HEK293T (cell line): Measurements from ENCODE around the gene ING3.

Experiments used
- ELF4 ChIP-seq: fragments of 450-650 bp; IDR thresholded peaks from 2 replicates; pipeline ENCODE4 v1.6.1; 2017; ENCODE audit warnings: antibody characterized with exemption
- HDGF ChIP-seq: fragments of 450-650 bp; IDR thresholded peaks from 2 replicates; pipeline ENCODE4 v1.6.1; 2017; ENCODE audit warnings: antibody characterized with exemption, borderline replicate concordance
- LEF1 ChIP-seq: fragments of 450-650 bp; IDR thresholded peaks from 2 replicates; pipeline ENCODE4 v1.6.1; 2017; ENCODE audit warnings: mild to moderate bottlenecking, borderline replicate concordance
- TARDBP ChIP-seq: fragments of 450-650 bp; IDR thresholded peaks from 2 replicates; pipeline ENCODE4 v1.6.1; 2016
- TF ChIP-seq, protein P1 (sequence below): fragments of 450-650 bp; IDR thresholded peaks from 2 replicates; pipeline ENCODE4 v1.6.1; 2016

DNA sequence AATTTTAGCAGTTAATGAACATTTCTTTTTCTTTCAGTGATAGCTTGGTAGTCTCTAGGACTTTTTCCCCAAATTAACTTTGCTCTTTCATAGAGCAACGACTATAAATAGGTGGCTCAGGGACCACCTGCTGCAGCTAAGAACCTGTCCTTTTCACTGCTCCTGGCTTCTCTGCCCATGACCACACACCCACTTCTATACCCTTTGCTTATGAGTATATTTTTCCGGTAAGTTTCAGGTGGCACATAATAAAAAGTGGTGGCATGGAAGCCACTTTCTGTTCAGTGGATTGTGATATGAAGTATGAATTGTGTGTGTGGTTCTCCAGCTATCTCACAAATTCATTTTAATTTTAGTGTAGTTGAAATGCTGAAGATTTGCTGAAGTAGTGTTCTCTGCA lies 1.2 kb downstream of the ING3 start:
- TF ChIP-seq, protein P1, sequence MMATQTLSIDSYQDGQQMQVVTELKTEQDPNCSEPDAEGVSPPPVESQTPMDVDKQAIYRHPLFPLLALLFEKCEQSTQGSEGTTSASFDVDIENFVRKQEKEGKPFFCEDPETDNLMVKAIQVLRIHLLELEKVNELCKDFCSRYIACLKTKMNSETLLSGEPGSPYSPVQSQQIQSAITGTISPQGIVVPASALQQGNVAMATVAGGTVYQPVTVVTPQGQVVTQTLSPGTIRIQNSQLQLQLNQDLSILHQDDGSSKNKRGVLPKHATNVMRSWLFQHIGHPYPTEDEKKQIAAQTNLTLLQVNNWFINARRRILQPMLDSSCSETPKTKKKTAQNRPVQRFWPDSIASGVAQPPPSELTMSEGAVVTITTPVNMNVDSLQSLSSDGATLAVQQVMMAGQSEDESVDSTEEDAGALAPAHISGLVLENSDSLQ, result no peak
- TF ChIP-seq HDGF, result no peak
- TF ChIP-seq ELF4, result no peak
- no peak for TF ChIP-seq LEF1
- no peak for TF ChIP-seq TARDBP
